Hepatocyte (in vitro differentiated cells): ENCODE measurements around the gene COPE. TPM values are rescaled to one million over a fixed set of nuclear protein-coding genes. Genes with fewer than 3 reads are reported as not detected.

Experiments used
- DNase-seq: peaks from one replicate; pipeline ENCODE4 v3.0.0-alpha.2; 2016; ENCODE audit warnings: low spot score
- H2AFZ ChIP-seq: fragments of 200-600 bp; sonication (generic); 2 replicates; pipeline ENCODE4 v1.6.0; 2016; ENCODE audit warnings: antibody characterized with exemption, mild to moderate bottlenecking
- H3K27ac ChIP-seq: fragments of 200-600 bp; sonication (generic); 2 replicates; pipeline ENCODE4 v1.5.1; 2016; ENCODE audit warnings: mild to moderate bottlenecking
- H3K27me3 ChIP-seq: fragments of 200-600 bp; sonication (generic); 2 replicates; pipeline ENCODE4 v1.6.1; 2016
- H3K36me3 ChIP-seq: fragments of 200-600 bp; sonication (generic); replicated peaks from 2 replicates; pipeline ENCODE4 v1.5.1; 2016; ENCODE audit warnings: low read depth; ENCODE audit not compliant: insufficient read depth
- H3K4me1 ChIP-seq: fragments of 200-600 bp; sonication (generic); 2 replicates; pipeline ENCODE4 v1.5.1; 2016; ENCODE audit warnings: mild to moderate bottlenecking, moderate library complexity; ENCODE audit not compliant: insufficient read depth
- H3K4me2 ChIP-seq: fragments of 200-600 bp; sonication (generic); 2 replicates; pipeline ENCODE4 v1.6.0; 2016
- H3K4me3 ChIP-seq: fragments of 200-600 bp; sonication (generic); 2 replicates; pipeline ENCODE4 v1.5.1; 2016; ENCODE audit warnings: mild to moderate bottlenecking
- H3K79me2 ChIP-seq: fragments of 200-600 bp; sonication (generic); 2 replicates; pipeline ENCODE4 v1.6.0; 2017; ENCODE audit warnings: mild to moderate bottlenecking
- H3K9me2 ChIP-seq: fragments of 200-600 bp; sonication (generic); replicated peaks from 2 replicates; pipeline ENCODE4 v1.6.0; 2017; ENCODE audit warnings: mild to moderate bottlenecking; ENCODE audit not compliant: insufficient read depth
- H3K9me3 ChIP-seq: fragments of 200-600 bp; sonication (generic); 2 replicates; pipeline ENCODE4 v1.5.1; 2016; ENCODE audit warnings: low read depth, mild to moderate bottlenecking
- H4K20me1 ChIP-seq: fragments of 200-600 bp; sonication (generic); 2 replicates; pipeline ENCODE4 v1.6.0; 2016; ENCODE audit warnings: mild to moderate bottlenecking; ENCODE audit not compliant: insufficient read depth, poor library complexity, severe bottlenecking
- EZH2 ChIP-seq: fragments of 200-600 bp; sonication (generic); IDR thresholded peaks from 2 replicates; pipeline ENCODE4 v1.6.1; 2016; ENCODE audit warnings: antibody characterized with exemption, mild to moderate bottlenecking, borderline replicate concordance
- EZH2phosphoT487 ChIP-seq: fragments of 200-600 bp; sonication (generic); IDR thresholded peaks from one replicate; pipeline ENCODE4 v1.6.1; 2018; ENCODE audit warnings: antibody characterized with exemption, mild to moderate bottlenecking, low read depth, moderate library complexity; ENCODE audit not compliant: unreplicated experiment, severe bottlenecking
- WGBS: methylation state at CpG from one replicate; pipeline ENCODE4 v1.1.6; 2016; ENCODE audit warnings: low lambda C conversion rate; ENCODE audit errors: missing lambda C conversion rate; 5-methylcytosine and 5-hydroxymethylcytosine counted together
- polyA plus RNA-seq: library from polyadenylated mRNA; unstranded; fragments of >200 nt; fragmentation: Nextera tagmentation; extraction: Ambion mirVana; gene quantifications from 2 replicates; pipeline ENCODE4 v1.2.1, GENCODE V29; 2016
- total RNA-seq: library from RNA; depleted of rRNA; stranded (reverse); fragments of >200 nt; gene quantifications from 2 replicates; pipeline ENCODE4 v1.2.3, GENCODE V29; 2014
- TF ChIP-seq, protein P1 (sequence below): fragments of 200-600 bp; sonication (generic); IDR thresholded peaks from 2 replicates; pipeline ENCODE4 v1.5.1; 2016; ENCODE audit warnings: antibody characterized with exemption, mild to moderate bottlenecking; ENCODE audit not compliant: poor library complexity

The COPE gene
- total and polyA plus RNA-seq, 2 experiments from 2014 or later: 228 to 397 TPM

DNA sequence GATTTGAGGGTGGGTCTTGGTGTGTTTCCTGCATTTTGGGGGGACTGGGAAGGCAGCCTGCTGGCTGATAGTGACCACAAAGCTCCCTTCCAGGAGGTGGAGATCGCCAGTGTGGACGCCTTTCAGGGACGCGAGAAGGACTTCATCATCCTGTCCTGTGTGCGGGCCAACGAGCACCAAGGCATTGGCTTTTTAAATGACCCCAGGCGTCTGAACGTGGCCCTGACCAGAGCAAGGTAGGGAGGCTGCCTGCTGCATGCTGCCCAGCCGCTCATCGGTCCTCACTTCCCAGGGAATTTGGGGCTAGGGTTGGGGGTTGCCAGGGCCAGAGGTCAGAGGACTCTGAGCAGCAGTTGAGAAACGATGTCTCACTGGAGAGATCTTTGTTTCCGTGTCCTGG, 57.3 kb downstream of the COPE start:
- Histone ChIP-seq H3K36me3 (no peaks in the 10 kb centered on the region), H3K79me2 (no peaks in the 10 kb centered on the region), H3K9me2 (no peaks in the 10 kb centered on the region), H3K9me3 (no peaks in the 10 kb centered on the region), H3K27ac (no peak overlapping the region), H3K4me1 (no peaks in the 10 kb centered on the region), H3K4me3 (no peak overlapping the region), H4K20me1 (no peaks in the 10 kb centered on the region), H2AFZ (no peak overlapping the region), H3K4me2 (no peak overlapping the region), H3K27me3 (no peaks in the 10 kb centered on the region)
- WGBS: 94% methylated on average over 12 of the region's 12 CpGs
- TF ChIP-seq, protein P1, sequence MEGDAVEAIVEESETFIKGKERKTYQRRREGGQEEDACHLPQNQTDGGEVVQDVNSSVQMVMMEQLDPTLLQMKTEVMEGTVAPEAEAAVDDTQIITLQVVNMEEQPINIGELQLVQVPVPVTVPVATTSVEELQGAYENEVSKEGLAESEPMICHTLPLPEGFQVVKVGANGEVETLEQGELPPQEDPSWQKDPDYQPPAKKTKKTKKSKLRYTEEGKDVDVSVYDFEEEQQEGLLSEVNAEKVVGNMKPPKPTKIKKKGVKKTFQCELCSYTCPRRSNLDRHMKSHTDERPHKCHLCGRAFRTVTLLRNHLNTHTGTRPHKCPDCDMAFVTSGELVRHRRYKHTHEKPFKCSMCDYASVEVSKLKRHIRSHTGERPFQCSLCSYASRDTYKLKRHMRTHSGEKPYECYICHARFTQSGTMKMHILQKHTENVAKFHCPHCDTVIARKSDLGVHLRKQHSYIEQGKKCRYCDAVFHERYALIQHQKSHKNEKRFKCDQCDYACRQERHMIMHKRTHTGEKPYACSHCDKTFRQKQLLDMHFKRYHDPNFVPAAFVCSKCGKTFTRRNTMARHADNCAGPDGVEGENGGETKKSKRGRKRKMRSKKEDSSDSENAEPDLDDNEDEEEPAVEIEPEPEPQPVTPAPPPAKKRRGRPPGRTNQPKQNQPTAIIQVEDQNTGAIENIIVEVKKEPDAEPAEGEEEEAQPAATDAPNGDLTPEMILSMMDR: no peak
- TF ChIP-seq EZH2phosphoT487: no peak
- TF ChIP-seq EZH2: no peak
- no peak for DNase-seq

DNA sequence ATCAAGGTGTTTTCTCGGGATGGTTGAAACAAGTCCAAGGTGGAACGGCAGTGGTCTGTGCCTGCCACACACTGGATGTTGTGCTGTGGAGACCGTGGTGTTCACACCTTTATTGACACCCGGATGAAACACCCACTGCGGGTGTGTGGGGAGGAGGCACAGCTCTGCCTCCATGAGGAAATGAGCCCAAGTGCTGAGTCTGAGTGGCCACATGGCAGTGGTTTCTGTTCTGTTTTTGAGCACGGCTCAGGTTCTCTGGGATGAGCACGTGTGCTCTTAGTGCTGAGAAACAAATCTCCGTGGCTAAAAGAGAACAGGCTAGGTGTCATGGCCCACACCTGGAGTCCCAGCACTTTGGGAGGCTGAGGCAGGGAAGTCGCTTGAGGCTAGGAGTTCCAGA, 58.0 kb downstream of the COPE start:
- no peaks in the 10 kb centered on the region for H4K20me1 ChIP-seq
- H3K36me3 ChIP-seq: no peaks in the 10 kb centered on the region
- no peak overlapping the region for H3K4me2 ChIP-seq
- no peak for DNase-seq
- H2AFZ ChIP-seq: no peak overlapping the region
- no peaks in the 10 kb centered on the region for H3K9me3 ChIP-seq
- no peaks in the 10 kb centered on the region for H3K9me2 ChIP-seq
- H3K4me3 ChIP-seq: no peak overlapping the region
- H3K27me3 ChIP-seq: no peaks in the 10 kb centered on the region
- no peak overlapping the region for H3K27ac ChIP-seq
- WGBS: 93% methylated on average over 9 of the region's 9 CpGs
- H3K4me1 ChIP-seq: no peaks in the 10 kb centered on the region
- no peaks in the 10 kb centered on the region for H3K79me2 ChIP-seq
- TF ChIP-seq EZH2: no peak
- TF ChIP-seq, protein P1: no peak
- TF ChIP-seq EZH2phosphoT487: no peak

DNA sequence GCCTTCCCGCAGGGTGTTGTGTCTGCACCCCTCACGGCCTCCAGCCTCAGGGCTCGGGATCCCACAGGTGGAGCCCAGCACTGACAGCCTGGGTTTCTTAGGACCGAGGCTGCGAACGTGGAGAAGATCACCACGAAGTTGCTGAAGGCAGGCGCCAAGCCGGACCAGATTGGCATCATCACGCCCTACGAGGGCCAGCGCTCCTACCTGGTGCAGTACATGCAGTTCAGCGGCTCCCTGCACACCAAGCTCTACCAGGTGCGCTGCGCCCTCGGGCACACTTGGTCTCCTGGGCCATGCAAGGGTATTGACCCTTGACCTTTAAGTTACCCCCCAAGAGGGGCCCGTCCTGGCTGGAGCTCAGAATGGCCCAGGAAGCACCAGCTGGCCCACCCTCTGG, 58.5 kb downstream of the COPE start:
- Histone ChIP-seq H3K79me2 (no peaks in the 10 kb centered on the region), H3K4me3 (no peak overlapping the region), H3K27ac (no peak overlapping the region), H3K9me3 (no peaks in the 10 kb centered on the region), H4K20me1 (no peaks in the 10 kb centered on the region), H3K4me1 (no peaks in the 10 kb centered on the region), H3K36me3 (no peaks in the 10 kb centered on the region), H3K9me2 (no peaks in the 10 kb centered on the region), H2AFZ (no peak overlapping the region), H3K27me3 (no peaks in the 10 kb centered on the region), H3K4me2 (no peak overlapping the region)
- no peak for DNase-seq
- 97% methylated on average over 17 of the region's 17 CpGs for WGBS
- TF ChIP-seq, protein P1: no peak
- TF ChIP-seq EZH2phosphoT487 (no peak), EZH2 (no peak)

DNA sequence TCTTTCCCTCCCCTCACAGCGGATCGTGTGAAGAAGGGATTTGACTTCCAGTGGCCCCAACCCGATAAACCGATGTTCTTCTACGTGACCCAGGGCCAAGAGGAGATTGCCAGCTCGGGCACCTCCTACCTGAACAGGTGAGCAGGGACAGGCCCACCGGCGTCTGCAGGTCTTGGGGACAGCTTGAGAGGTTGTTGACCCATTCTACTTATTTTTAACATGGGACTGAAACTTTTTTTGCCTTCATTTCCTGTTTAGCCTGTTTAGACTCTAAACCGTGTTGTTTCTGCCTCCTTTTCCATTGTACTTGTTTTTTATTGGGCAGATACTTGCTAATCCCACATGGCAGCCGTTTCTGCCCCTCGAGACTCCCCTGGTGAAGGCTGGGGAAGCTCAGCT, 58.9 kb downstream of the COPE start:
- no peak overlapping the region for H3K4me3 ChIP-seq
- no peak for DNase-seq
- 96% methylated on average over 11 of the region's 11 CpGs for WGBS

More for the DNA sequence above, 58.9 kb downstream of the COPE start:
- Histone ChIP-seq H4K20me1 (no peaks in the 10 kb centered on the region), H2AFZ (no peak overlapping the region), H3K79me2 (no peaks in the 10 kb centered on the region), H3K9me2 (no peaks in the 10 kb centered on the region), H3K9me3 (no peaks in the 10 kb centered on the region), H3K27ac (no peak overlapping the region), H3K4me1 (no peaks in the 10 kb centered on the region), H3K27me3 (no peaks in the 10 kb centered on the region), H3K4me2 (no peak overlapping the region), H3K36me3 (no peaks in the 10 kb centered on the region)
- TF ChIP-seq, protein P1: no peak
- TF ChIP-seq EZH2phosphoT487 (no peak), EZH2 (no peak)
